GM12874 (cell line): ENCODE data around the gene CCDC91.

Experiments
- TF ChIP-seq, protein P1 (sequence below): IDR thresholded peaks from 2 replicates; pipeline ENCODE4 v1.5.1; 2011; ENCODE audit warnings: low read depth, mild to moderate bottlenecking, control low read depth, low read length, moderate library complexity; ENCODE audit not compliant: insufficient read depth

Gene CCDC91

DNA sequence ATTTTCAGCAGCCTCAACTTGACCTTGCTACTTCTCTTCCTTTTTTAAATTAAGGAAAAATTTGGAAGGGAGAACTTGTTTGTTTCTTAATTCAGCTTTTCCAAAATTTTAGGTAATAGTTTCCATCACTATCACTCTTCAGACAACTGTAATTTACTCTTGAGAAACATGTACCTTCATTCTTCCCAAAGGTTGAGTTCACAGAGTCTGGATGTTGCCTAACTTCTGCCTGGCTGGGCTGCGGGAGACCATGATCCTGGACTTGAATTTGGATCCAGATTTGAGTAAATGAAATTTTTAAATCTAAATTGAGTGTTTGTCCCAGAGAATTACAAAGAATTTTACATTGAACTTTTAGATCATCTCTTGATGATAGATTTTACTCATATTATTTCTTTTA lies 193.1 kb downstream of the CCDC91 start:
- TF ChIP-seq, protein P1, sequence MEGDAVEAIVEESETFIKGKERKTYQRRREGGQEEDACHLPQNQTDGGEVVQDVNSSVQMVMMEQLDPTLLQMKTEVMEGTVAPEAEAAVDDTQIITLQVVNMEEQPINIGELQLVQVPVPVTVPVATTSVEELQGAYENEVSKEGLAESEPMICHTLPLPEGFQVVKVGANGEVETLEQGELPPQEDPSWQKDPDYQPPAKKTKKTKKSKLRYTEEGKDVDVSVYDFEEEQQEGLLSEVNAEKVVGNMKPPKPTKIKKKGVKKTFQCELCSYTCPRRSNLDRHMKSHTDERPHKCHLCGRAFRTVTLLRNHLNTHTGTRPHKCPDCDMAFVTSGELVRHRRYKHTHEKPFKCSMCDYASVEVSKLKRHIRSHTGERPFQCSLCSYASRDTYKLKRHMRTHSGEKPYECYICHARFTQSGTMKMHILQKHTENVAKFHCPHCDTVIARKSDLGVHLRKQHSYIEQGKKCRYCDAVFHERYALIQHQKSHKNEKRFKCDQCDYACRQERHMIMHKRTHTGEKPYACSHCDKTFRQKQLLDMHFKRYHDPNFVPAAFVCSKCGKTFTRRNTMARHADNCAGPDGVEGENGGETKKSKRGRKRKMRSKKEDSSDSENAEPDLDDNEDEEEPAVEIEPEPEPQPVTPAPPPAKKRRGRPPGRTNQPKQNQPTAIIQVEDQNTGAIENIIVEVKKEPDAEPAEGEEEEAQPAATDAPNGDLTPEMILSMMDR, result no peak

DNA sequence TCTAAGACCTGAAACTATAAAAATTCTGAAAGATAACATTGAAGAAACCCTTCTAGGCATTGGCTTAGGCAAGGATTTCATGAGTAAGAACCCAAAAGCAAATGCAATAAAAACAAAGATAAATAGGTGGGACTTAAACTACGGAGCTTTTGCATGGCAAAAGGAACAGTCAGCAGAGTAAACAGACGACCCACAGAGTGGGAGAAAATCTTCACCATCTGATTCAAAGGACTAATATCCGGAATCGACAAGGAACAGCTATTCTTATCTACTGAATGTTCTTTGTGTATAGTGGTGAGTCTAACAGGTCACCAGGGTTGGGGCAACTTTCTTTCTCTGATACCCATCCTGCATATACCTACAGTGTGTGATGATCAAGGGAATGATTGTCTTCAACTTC lies 198.6 kb downstream of the CCDC91 start:
- TF ChIP-seq, protein P1, result no peak

DNA sequence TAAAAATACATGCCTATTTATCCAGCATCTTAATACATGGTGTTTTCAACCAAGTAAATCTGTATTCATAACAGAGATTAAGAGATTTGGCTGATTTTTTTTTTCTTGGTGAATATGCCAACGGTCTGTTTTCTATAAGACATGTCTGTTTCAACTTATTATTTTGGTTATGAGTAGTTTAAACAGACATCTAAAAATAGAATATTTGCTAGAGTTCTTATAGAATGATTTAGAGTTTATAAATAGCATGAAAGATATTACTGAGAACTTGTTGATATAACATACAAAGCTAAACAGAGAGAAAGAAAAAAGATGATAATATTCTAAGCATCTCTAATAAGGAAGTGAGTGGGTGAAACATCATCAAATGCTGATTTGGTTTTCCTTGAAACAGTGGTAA lies 199.9 kb downstream of the CCDC91 start:
- TF ChIP-seq, protein P1, result no peak

DNA sequence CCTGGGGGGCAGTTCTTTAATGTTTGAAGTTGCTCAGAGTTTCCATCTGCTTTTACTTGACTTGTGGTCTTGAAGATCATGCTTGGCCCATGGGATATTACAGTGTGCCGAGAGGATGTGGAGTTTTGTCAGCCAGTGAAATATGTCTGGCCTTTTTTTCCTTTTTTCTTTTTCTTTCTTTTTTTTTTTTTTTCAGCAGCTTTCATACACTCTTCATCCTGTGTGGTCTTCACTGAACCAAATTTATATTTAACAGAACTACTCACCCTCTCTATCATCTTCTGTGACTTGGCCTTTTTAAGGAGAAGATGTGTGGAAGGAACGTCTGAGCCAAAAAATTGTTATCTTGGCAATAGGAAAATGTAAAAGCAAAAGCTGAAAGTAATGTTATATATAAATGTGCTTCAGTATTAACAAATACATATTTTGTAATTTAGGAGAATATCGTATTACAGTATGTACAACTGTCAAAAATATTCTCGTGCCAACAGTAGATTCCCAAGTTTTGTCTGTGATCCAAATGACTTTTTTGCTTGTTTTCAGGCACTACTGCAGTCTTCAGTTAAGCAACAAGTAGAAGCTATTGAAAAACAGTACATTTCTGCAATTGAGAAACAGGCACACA lies 200.6 kb downstream of the CCDC91 start:
- TF ChIP-seq, protein P1, result no peak

DNA sequence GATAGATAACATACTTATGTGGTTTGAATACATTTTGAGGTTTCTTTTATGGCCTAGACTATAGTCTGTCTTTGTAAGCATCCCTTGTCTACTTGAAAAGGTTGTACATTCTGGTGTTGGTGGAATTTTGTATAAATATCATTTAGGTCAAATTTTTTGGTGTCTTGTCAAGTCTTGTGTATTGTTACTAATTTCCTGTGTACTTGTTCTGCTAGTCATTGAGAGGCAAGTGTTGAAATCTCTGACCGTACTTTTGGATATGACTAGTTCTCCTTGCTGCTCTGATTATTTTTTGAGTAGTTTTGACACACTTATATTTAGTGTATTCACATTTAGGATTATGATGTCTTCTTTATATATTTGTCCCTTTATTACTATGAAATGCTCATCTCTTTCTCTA lies 219.6 kb downstream of the CCDC91 start:
- TF ChIP-seq, protein P1, result no peak

DNA sequence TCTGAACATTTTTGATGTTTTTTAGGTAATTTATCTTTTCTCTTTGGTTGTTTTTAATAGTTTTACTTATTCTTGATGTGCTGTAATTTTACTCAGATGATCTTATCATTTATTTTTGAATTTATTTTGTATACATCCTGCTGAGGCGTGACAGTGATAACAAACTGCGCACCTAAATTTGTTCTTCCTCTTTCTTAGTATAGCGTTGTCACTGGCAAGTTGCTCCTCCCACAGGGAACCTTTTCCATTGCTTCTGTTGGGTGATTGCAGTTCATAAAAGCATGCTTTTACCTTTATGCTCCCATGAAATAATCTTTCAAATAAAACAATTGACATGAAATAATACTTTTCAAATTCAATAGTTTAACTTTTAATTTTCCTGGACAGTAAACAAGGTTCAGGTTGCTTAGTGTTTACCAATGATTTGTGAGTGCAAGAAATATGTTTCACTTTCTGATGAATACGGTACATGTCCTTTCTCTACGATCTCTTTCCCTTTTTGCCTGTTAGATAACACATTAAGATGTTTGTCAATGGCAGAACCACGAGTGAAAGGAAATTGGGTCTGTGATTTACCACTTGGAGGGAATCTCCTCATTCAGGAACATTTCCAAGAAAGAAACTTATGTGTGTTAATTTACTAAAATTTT lies 223.3 kb downstream of the CCDC91 start:
- TF ChIP-seq, protein P1, result no peak

DNA sequence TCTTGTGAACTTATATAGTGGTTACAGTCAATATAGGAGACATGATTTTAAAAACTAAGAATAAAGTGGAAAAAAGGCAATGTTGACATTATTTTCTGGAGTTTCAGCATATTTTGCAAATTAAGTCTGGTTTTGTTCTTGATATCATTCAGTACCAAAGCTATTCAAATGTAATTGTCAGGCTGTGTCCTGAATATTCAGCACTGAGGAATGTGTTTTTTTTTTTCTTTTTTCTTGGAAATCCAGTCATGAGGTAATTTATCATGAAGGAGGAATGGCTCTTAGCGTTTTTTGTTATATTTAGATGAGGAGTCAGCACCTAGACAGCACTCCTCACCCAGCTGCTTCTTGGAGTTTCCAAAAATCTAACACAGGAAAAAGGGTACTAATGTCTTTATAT lies 225.5 kb downstream of the CCDC91 start:
- TF ChIP-seq, protein P1, result no peak
